ENCODE results near the gene HBP1.
A peak's percentile ranks its signal among the peaks of the same experiment; 100 is the strongest.

Gene HBP1

DNA sequence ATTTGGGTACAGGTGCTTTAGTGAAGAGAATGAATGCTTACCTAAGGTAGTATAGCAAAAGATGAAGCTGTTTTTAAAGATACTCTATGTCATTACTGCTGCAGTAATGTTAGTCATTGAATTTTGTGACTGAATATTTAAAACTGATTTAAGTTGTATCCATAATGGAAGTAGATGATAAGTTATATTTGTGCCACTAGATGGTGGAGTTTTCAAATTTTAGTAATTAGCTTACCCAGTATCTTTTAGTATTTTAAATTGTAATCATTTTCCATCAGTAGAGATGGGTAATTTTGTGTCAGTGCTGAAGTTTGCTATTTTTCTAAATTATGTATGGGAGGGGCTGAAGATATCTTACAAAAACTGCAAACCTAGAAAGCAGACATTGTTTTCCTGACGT, 25.2 kb downstream of the HBP1 start:
- H3K36me3 ChIP-seq: peaks cover 73 to 87% (median 81%) of the 10 kb centered on the region in 3 donors
- DNase-seq: no peak
- intact Hi-C loops (cut with DNase I; ENCODE audit: low total_unique reads): no loop called here

DNA sequence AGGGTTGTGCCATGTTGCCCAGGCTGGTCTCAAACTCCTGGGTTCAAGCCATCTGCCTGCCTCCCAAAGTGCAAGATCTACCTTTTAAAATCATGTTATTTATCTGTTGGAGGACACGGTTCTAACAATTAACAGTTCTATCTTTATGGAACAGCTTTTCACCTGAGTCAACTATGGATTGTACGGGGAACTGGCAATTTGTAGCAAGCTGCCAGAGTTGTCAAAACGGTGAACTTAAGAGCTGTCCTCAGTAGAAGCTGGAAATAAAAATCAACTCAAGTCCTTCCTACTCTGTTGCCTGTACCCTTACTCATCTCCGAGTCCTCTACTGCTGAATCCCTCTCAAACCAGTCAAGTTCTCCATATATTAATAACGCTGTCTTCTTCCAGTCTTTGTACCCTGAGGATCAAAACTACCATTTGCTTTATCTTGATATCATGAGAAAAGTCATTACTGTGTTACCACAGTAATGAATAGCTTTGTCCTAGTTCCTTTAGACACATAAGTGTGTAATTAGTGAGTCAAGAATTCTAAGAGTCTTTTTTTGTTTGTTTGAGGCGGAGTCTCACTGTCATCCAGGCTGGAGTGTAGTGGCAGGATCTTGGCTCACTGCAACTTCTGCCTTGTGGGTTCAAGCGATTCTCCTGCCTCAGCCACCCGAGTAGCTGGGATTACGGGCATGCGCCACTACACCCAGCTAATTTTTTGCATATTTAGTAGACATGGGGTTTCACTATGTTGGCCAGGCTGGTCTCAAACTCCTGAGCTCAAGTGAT, 28.2 kb downstream of the HBP1 start:
- Histone ChIP-seq H3K27ac (no peak overlapping the region), H3K4me1 (no peaks in the 10 kb centered on the region), H3K36me3 (peaks cover 79 to 86% (median 80%) of the 10 kb centered on the region in 3 donors), H3K4me3 (no peak overlapping the region), H3K27me3 (no peaks in the 10 kb centered on the region), H3K9me3 (no peaks in the 10 kb centered on the region)
- no peak for TF ChIP-seq CTCF (IDR thresholded peaks at IDR 0.05)
- intact Hi-C loops (cut with DNase I; ENCODE audit: low total_unique reads): no loop called here
- no peak for DNase-seq

More for the DNA sequence above, 25.2 kb downstream of the HBP1 start:
- no peaks in the 10 kb centered on the region for H3K4me1 ChIP-seq
- no peaks in the 10 kb centered on the region for H3K27me3 ChIP-seq
- no peak for TF ChIP-seq CTCF (IDR thresholded peaks at IDR 0.05)
- H3K4me3 ChIP-seq: no peak overlapping the region
- no peaks in the 10 kb centered on the region for H3K9me3 ChIP-seq
- H3K27ac ChIP-seq: no peak overlapping the region

DNA sequence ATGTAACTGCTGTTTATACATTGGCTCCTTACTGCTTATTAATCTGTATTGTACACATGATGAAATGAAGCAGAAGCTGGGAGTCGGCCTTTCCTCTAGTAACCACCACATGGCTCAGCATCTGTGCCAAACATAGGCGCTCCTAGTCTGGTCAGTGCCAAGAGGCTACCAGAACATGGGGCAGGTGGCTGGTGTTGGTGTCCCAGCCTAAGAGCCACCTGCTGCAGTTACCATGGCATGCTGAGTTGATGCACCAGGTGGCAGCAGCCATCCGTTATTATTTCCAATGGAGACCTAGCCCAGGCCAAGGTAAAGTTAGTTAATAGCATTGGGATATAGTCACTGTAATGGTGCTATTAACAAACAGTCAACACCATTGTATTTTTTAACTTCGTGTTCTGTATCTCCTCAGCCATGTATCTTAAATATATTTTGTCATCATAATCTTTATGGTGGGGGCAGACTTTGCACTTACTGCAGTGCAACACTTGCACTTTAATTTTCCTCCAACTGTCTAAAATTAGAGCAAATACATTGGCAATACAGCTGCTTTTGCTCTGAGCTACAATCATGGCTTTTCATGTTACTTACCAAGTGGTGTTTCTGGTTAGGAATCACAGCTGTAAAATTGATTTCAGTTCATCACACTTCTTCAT, 33.1 kb downstream of the HBP1 start:
- peaks cover 0 to 10% (median 5%) of the 10 kb centered on the region in 4 donors for H3K4me1 ChIP-seq
- intact Hi-C loops (cut with DNase I; ENCODE audit: low total_unique reads): no loop called here

DNA sequence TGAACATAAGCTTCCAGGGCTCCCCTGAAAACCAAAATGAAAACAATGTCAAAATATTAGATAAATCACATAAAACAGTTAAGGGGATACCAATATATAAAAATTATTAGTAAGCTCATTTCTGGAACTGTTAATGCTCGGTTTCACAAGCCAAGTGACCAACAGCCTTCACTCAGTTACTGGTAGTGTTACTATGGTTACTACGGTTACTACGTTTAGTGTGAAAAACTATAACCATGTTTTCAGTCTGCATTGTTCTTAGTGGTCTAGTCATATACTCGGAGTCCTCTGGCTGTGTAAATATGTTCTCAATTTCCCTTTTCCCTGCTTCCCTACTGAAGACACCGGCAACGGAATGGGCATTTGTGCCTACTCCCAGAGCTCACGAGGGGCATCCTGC, 34.8 kb downstream of the HBP1 start:
- intact Hi-C loops (cut with DNase I; ENCODE audit: low total_unique reads): no loop called here
- peaks cover 68 to 82% (median 74%) of the 10 kb centered on the region in 3 donors for H3K36me3 ChIP-seq
- no peak overlapping the region for H3K4me3 ChIP-seq
- no peak for TF ChIP-seq CTCF (IDR thresholded peaks at IDR 0.05)
- H3K27ac ChIP-seq: no peak overlapping the region
- H3K4me1 ChIP-seq: peaks cover 0 to 26% (median 15%) of the 10 kb centered on the region in 4 donors
- H3K27me3 ChIP-seq: no peaks in the 10 kb centered on the region
- no peaks in the 10 kb centered on the region for H3K9me3 ChIP-seq
- DNase-seq: no peak

More for the DNA sequence above, 33.1 kb downstream of the HBP1 start:
- Histone ChIP-seq H3K36me3 (peaks cover 85 to 92% (median 90%) of the 10 kb centered on the region in 3 donors), H3K27ac (no peak overlapping the region), H3K9me3 (no peaks in the 10 kb centered on the region), H3K4me3 (no peak overlapping the region), H3K27me3 (no peaks in the 10 kb centered on the region)
- DNase-seq: no peak
- TF ChIP-seq CTCF (IDR thresholded peaks at IDR 0.05): peak; percentile 33 to 38

DNA sequence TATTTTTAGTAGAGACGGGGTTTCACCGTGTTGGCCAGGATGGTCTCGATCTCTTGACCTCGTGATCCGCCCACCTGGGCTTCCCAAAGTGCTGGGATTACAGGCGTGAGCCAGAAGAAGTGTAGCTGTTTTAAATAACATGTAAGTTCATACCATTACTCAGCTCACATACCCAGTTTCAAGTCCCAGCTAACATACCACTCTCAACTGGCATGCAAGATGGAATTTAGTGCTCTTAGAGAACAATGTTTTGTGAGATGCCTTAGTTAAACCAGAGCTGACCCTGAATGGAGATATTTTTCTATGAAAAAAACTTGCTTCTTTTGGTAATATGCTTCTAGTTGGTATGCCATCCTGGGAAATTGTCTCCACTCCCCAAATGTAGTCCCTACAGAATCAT, 37.3 kb downstream of the HBP1 start:
- H3K27ac ChIP-seq: peak overlapping the region in 1 of 2 donors; percentile 59
- no peaks in the 10 kb centered on the region for H3K27me3 ChIP-seq
- no peak for TF ChIP-seq CTCF (IDR thresholded peaks at IDR 0.05)
- peaks cover 0 to 31% (median 17%) of the 10 kb centered on the region in 4 donors for H3K4me1 ChIP-seq
- H3K36me3 ChIP-seq: peaks cover 43 to 75% (median 64%) of the 10 kb centered on the region in 3 donors
- H3K4me3 ChIP-seq: no peak overlapping the region
- no peaks in the 10 kb centered on the region for H3K9me3 ChIP-seq
- no peak for DNase-seq
- intact Hi-C loops (cut with DNase I; ENCODE audit: low total_unique reads): no loop called here

Data from tibial artery (tissue), 4 donors.